Hepatocyte (in vitro differentiated cells): Measurements from ENCODE around the gene TAF1C. TPM values are rescaled to one million over a fixed set of nuclear protein-coding genes. Genes with fewer than 3 reads are reported as not detected.

Experiments used
- DNase-seq: peaks from one replicate; pipeline ENCODE4 v3.0.0-alpha.2; 2016; ENCODE audit warnings: low spot score
- H2AFZ ChIP-seq: fragments of 200-600 bp; sonication (generic); 2 replicates; pipeline ENCODE4 v1.6.0; 2016; ENCODE audit warnings: antibody characterized with exemption, mild to moderate bottlenecking
- H3K27ac ChIP-seq: fragments of 200-600 bp; sonication (generic); 2 replicates; pipeline ENCODE4 v1.5.1; 2016; ENCODE audit warnings: mild to moderate bottlenecking
- H3K27me3 ChIP-seq: fragments of 200-600 bp; sonication (generic); 2 replicates; pipeline ENCODE4 v1.6.1; 2016
- H3K36me3 ChIP-seq: fragments of 200-600 bp; sonication (generic); replicated peaks from 2 replicates; pipeline ENCODE4 v1.5.1; 2016; ENCODE audit warnings: low read depth; ENCODE audit not compliant: insufficient read depth
- H3K4me1 ChIP-seq: fragments of 200-600 bp; sonication (generic); 2 replicates; pipeline ENCODE4 v1.5.1; 2016; ENCODE audit warnings: mild to moderate bottlenecking, moderate library complexity; ENCODE audit not compliant: insufficient read depth
- H3K4me2 ChIP-seq: fragments of 200-600 bp; sonication (generic); 2 replicates; pipeline ENCODE4 v1.6.0; 2016
- H3K4me3 ChIP-seq: fragments of 200-600 bp; sonication (generic); 2 replicates; pipeline ENCODE4 v1.5.1; 2016; ENCODE audit warnings: mild to moderate bottlenecking
- H3K79me2 ChIP-seq: fragments of 200-600 bp; sonication (generic); 2 replicates; pipeline ENCODE4 v1.6.0; 2017; ENCODE audit warnings: mild to moderate bottlenecking
- H3K9me2 ChIP-seq: fragments of 200-600 bp; sonication (generic); replicated peaks from 2 replicates; pipeline ENCODE4 v1.6.0; 2017; ENCODE audit warnings: mild to moderate bottlenecking; ENCODE audit not compliant: insufficient read depth
- H3K9me3 ChIP-seq: fragments of 200-600 bp; sonication (generic); 2 replicates; pipeline ENCODE4 v1.5.1; 2016; ENCODE audit warnings: low read depth, mild to moderate bottlenecking
- H4K20me1 ChIP-seq: fragments of 200-600 bp; sonication (generic); 2 replicates; pipeline ENCODE4 v1.6.0; 2016; ENCODE audit warnings: mild to moderate bottlenecking; ENCODE audit not compliant: insufficient read depth, poor library complexity, severe bottlenecking
- CTCF ChIP-seq: fragments of 200-600 bp; sonication (generic); IDR thresholded peaks from 2 replicates; pipeline ENCODE4 v1.5.1; 2016; ENCODE audit warnings: antibody characterized with exemption, mild to moderate bottlenecking; ENCODE audit not compliant: poor library complexity
- EZH2 ChIP-seq: fragments of 200-600 bp; sonication (generic); IDR thresholded peaks from 2 replicates; pipeline ENCODE4 v1.6.1; 2016; ENCODE audit warnings: antibody characterized with exemption, mild to moderate bottlenecking, borderline replicate concordance
- EZH2phosphoT487 ChIP-seq: fragments of 200-600 bp; sonication (generic); IDR thresholded peaks from one replicate; pipeline ENCODE4 v1.6.1; 2018; ENCODE audit warnings: antibody characterized with exemption, mild to moderate bottlenecking, low read depth, moderate library complexity; ENCODE audit not compliant: unreplicated experiment, severe bottlenecking
- WGBS: methylation state at CpG from one replicate; pipeline ENCODE4 v1.1.6; 2016; ENCODE audit warnings: low lambda C conversion rate; ENCODE audit errors: missing lambda C conversion rate; 5-methylcytosine and 5-hydroxymethylcytosine counted together
- polyA plus RNA-seq: library from polyadenylated mRNA; unstranded; fragments of >200 nt; fragmentation: Nextera tagmentation; extraction: Ambion mirVana; gene quantifications from 2 replicates; pipeline ENCODE4 v1.2.1, GENCODE V29; 2016
- total RNA-seq: library from RNA; depleted of rRNA; stranded (reverse); fragments of >200 nt; gene quantifications from 2 replicates; pipeline ENCODE4 v1.2.3, GENCODE V29; 2014

The TAF1C gene
- total and polyA plus RNA-seq, 2 experiments from 2014 or later = 30.2 to 39.2 TPM

DNA sequence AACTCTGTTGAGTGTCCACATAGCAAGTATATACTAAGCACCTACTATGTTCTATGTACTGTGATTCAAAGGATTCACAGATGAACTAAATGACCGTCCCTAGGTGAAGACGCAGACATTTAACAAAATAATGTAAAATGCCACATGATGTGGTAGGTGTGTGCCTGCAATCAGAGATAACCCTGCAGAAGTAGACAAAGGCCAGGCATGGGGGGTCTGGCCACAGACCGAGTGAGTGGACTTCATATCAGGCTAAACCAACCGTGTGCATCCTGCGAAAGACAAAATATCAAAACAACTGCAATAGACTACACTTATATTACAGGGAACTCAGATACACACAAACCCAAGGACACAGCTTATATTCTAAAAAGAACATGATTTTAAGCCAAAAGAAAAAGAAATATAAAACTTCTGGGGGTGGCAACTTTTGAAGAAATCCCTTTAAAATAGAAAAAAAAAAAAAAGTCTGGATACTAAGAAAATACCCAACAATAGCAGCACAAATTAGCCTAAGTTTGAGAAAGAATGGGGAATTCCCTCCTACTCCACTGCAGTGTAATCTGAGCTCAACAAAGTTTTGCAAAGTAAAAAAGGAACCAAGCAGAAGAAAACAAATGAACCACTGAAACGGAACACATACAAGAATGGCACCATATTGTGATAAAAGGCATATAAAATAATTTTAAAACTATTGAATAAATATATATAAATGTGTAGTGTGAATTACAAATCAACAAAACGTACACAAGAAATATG, 54.2 kb downstream of the TAF1C start:
- H3K27me3 ChIP-seq = no peaks in the 10 kb centered on the region
- H3K36me3 ChIP-seq = no peaks in the 10 kb centered on the region
- no peaks in the 10 kb centered on the region for H3K9me3 ChIP-seq
- H3K9me2 ChIP-seq = no peaks in the 10 kb centered on the region
- 88% methylated on average over 7 of the region's 7 CpGs for WGBS
- no peak for DNase-seq
- H3K27ac ChIP-seq = no peak overlapping the region
- H3K4me2 ChIP-seq = no peak overlapping the region
- TF ChIP-seq CTCF (no peak), EZH2 (no peak), EZH2phosphoT487 (no peak)
- peaks cover 3% of the 10 kb centered on the region for H4K20me1 ChIP-seq
- H3K79me2 ChIP-seq = peaks cover 52% of the 10 kb centered on the region
- H3K4me1 ChIP-seq = no peaks in the 10 kb centered on the region
- H2AFZ ChIP-seq = no peak overlapping the region
- H3K4me3 ChIP-seq = no peak overlapping the region

- no peak overlapping the region for H3K4me2 ChIP-seq
- no peaks in the 10 kb centered on the region for H3K9me3 ChIP-seq
- no peaks in the 10 kb centered on the region for H4K20me1 ChIP-seq
- peaks cover 36% of the 10 kb centered on the region for H3K79me2 ChIP-seq
- DNase-seq = no peak
- H2AFZ ChIP-seq = no peak overlapping the region
- 85% methylated on average over 5 of the region's 5 CpGs for WGBS
- H3K4me1 ChIP-seq = no peaks in the 10 kb centered on the region
- H3K4me3 ChIP-seq = no peak overlapping the region
- no peaks in the 10 kb centered on the region for H3K36me3 ChIP-seq
- no peaks in the 10 kb centered on the region for H3K27me3 ChIP-seq
- TF ChIP-seq EZH2phosphoT487 (no peak), CTCF (no peak), EZH2 (no peak)
- no peak overlapping the region for H3K27ac ChIP-seq
- H3K9me2 ChIP-seq = no peaks in the 10 kb centered on the region
Measured at GRCh38 chr16:84131117-84131516, 55.7 kb downstream of the TAF1C start.

Other genes with a start within 250 kb of the TAF1C start
- 1.9 and 3.3 TPM in 2 replicates for gene OSGIN1, start 233.8 kb downstream of the TAF1C start, total RNA-seq
- 6.0 and 10.0 TPM in 2 replicates for gene OSGIN1, start 233.8 kb downstream of the TAF1C start, polyA plus RNA-seq
- gene NECAB2, start 218.8 kb downstream of the TAF1C start, total RNA-seq = not detected in 2 replicates
- 0.45 and 1.1 TPM in 2 replicates for gene NECAB2, start 218.8 kb downstream of the TAF1C start, polyA plus RNA-seq
- not detected in 2 replicates for gene SLC38A8, start 144.3 kb downstream of the TAF1C start, total RNA-seq
- gene SLC38A8, start 144.3 kb downstream of the TAF1C start, polyA plus RNA-seq = not detected in 2 replicates
- 76.8 and 82.9 TPM in 2 replicates for gene MBTPS1, start 70.1 kb downstream of the TAF1C start, total RNA-seq
- 61.5 and 65.9 TPM in 2 replicates for gene MBTPS1, start 70.1 kb downstream of the TAF1C start, polyA plus RNA-seq
- gene HSDL1, start 41.9 kb downstream of the TAF1C start, total RNA-seq = 24.9 and 26.7 TPM in 2 replicates
- gene HSDL1, start 41.9 kb downstream of the TAF1C start, polyA plus RNA-seq = 14.3 and 20.1 TPM in 2 replicates
- 0.13 and 0.16 TPM in 2 replicates for gene DNAAF1, start 41.7 kb downstream of the TAF1C start, total RNA-seq
- gene DNAAF1, start 41.7 kb downstream of the TAF1C start, polyA plus RNA-seq = 0.12 and 0.31 TPM in 2 replicates
- not detected in 2 replicates for gene ADAD2, start 4.1 kb upstream of the TAF1C start, total RNA-seq
- 0.30 TPM in 1 of 2 replicates, not detected in the other for gene ADAD2, start 4.1 kb upstream of the TAF1C start, polyA plus RNA-seq
- gene KCNG4, start 53.0 kb upstream of the TAF1C start, total RNA-seq = not detected in 2 replicates
- gene KCNG4, start 53.0 kb upstream of the TAF1C start, polyA plus RNA-seq = not detected in 2 replicates
- gene WFDC1, start 107.8 kb upstream of the TAF1C start, total RNA-seq = 12.9 and 14.0 TPM in 2 replicates
- gene WFDC1, start 107.8 kb upstream of the TAF1C start, polyA plus RNA-seq = 16.9 and 17.6 TPM in 2 replicates
- gene ATP2C2, start 181.5 kb upstream of the TAF1C start, total RNA-seq = 6.0 and 12.2 TPM in 2 replicates
- 6.8 and 7.2 TPM in 2 replicates for gene ATP2C2, start 181.5 kb upstream of the TAF1C start, polyA plus RNA-seq